Measurements from ENCODE around the gene COL4A1.

The COL4A1 gene

GRCh38 chr13:110291286-110291685 lies 15.7 kb downstream of the COL4A1 start:
- DNase-seq, result no peak

DNA sequence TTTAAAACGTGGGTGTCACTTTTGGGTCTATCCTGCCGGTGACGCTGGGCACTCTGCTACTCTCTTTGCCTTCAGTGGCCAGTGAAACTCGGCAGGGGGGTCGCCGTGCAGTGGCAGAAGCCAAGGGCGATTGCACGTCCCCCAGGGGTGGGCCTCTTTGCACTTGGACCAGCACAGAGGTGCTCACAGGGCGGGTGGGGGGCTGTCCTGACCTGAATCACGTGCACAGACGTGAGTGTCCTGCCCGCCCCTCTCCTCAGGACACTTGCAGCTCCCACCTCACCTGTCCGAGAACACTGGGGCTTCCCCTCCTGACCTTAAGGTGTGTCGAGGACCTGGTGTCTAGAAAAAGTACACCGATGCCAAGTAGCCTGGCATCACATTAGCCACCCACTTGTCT lies 16.1 kb downstream of the COL4A1 start:
- DNase-seq, result no peak

DNA sequence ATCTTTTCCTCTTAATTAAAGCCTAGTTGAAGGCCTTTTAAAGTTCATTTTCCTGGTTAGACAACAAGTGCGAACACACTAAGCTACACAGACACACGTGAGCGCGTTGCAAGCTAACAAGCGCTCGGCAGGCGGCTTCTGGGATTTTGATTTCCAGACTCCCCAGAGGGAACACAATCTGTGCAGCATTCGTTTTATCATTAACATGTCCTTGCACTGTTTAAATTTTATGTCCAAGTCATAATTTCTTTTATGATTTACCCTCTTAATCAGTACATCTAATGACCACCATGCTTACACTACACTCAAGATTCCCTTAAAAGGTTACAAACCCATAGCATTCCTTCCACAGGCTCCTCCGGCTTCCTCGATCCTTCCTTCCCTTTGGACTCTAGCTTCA lies 16.8 kb downstream of the COL4A1 start:
- no peak for DNase-seq

GRCh38 chr13:110289661-110290060 lies 17.3 kb downstream of the COL4A1 start:
- no peak for DNase-seq

- no peak for DNase-seq
Observed at GRCh38 chr13:110289174-110289573, 17.8 kb downstream of the COL4A1 start.

DNA sequence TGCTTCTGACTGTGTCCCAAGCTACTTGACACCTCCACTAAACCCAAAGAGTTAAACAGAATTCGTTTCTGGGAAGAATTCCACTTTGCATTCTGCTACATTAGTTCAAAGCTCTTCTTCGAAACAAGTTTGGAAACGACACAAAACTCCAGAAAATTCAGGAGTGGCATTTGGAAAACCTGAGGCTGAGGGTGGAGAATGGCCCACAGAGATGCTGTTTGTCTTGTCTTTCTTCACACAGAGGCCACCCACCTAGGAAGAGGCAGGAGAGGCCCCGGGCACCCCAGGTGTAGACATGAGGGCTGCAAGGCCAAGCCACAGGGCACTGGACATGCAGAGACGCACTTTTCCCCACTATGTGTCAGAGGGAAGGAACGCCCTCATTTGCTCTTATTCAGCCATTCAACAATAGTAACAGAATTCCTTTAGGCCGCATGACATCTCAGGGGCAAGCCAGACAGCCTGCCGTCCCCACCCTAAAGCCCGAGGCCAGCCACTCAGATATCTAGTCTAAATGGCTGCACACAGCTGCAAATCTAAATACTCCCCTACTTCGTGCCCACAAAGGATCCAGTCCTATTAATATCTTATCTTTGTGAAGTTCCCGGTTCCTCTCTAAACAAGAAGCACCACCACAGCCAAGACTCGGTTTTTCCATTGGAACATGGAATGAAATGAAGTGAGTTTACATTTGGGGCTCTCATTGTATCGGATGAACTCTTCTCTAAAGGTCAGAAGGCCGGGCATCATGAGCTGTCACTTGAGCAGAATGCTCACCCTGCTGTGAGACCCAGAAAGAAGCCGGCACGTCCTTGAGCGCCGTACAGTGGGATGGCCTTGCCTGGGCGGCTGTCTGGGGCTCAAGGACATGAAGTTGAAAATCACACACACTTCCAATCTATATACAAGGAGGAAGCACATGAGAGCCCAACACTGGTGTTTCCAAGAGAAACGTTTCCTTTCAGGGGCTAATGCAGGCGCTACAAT lies 19.8 kb downstream of the COL4A1 start:
- DNase-seq, result no peak

DNA sequence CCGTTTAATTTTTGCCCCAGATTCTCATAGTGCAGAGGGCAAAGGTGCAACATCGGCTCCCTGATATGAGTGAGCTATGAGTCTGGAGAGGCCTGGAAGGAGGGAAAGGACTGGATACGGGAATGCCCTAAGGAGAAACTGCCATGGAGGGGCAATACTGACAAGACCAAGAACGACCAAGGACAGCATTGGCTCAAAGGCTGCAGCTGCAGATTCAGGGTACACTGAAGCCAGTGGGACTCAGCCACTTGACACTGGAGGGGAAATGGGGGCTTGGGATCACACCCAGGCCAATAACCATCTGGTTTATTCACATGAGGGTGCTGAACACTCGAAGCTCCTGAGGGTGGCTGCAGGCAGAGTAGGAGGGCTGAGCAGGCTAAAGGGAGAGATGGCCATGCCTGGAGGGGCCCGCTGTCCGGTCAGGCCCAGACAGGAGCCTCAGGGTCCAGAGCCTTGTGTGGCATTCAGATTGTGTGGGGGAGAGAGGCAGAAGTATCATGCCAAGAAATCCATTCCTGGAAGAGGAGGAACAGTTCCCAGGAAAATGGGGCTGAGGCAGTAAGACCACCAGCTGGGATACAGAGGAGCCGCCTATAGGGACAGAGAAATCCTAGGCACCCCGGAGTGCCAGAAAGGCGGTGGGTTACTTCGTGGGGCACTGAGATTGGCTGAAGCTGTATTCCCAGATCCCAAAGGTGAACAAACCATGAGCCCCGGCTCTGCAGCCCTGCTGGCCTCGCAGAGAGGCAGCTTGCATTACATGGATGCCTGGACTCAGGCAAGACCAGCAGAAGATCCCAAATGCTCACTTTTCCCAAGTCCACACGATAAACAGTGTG lies 20.7 kb downstream of the COL4A1 start:
- DNase-seq, result no peak

GRCh38 chr13:110284779-110285484 lies 22.0 kb downstream of the COL4A1 start:
- no peak for DNase-seq

GRCh38 chr13:110283736-110284517 lies 23.0 kb downstream of the COL4A1 start:
- no peak for DNase-seq

GRCh38 chr13:110282316-110282841 lies 24.6 kb downstream of the COL4A1 start:
- DNase-seq, result no peak

- no peak for DNase-seq
Observed at GRCh38 chr13:110281736-110282135, 25.2 kb downstream of the COL4A1 start.

GRCh38 chr13:110280985-110281688 lies 25.8 kb downstream of the COL4A1 start:
- DNase-seq, result no peak

DNA sequence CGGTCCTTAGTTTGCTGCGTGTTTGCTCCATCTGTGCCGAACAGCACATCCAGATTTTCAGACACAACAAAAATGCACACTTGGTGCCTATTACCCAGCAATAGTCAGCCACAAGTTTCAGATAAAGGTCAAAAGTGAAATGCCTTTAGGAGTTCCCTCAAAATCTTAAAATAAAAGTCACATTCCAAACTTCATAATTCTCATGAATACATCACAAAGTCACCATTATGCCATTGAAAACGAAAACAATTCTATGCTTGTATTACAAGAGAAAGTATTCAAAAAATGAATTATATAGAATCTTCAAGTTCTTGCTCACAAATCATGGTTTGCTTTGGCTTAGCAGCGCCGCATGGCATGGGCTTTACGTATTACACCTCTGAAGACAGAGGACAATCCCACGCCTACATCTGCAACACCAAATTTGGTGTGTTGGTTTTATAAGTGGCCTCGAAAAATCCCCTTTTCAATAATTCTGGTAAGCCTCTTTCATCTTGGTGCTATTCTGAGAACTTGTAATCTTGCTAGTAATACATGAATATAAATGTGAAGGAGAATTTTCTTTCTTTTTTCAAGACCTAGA lies 26.6 kb downstream of the COL4A1 start:
- no peak for DNase-seq

DNA sequence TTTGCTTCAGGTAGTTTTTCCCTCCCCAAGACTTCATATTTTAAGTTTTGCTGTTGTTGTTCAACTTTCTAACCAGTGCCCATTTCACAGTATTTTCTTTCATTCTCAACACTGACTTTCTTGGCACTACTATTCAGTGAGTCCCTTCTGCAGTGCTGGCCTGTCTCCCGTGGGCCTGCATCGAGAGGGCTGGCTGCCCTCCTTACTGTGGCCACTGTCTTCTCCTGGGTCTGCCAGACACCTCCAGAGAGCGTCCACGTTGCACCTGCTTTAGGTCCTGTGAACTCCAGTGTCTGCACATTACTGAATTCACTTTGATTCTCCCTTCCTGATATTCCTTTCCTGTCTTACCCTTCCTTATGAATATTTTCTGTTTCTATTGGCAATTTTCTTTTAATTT lies 27.3 kb downstream of the COL4A1 start:
- no peak for DNase-seq

GRCh38 chr13:110278859-110279258 lies 28.1 kb downstream of the COL4A1 start:
- DNase-seq, result no peak

DNA sequence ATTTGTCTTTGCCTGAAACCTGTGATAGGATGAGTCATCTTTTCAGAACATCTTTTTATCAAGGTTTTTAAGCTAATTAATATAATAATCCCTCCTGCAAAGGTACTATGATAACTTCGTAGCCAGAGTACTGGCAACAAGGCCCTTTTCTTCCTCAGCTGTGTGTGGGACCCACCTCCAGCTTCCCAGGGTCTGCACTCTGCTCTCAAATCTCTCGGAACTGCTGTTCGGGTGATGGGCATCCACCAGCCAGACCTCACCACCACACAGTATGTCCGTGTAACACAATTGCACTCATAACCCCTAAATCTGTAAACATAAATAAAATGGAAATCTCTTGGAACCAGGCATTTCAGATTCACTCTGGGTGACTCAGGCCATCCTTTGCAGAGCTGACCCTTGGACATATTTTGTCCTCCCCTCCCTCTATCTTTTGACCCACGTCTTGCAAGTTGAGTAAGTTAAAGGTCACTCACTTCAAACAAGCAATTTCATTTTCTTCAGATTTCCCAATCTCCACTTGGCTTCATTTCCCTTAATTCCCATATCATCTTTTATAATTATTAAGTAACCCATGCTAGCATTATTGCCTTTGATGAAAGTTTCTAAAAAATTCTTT lies 29.5 kb downstream of the COL4A1 start:
- DNase-seq, result no peak

DNA sequence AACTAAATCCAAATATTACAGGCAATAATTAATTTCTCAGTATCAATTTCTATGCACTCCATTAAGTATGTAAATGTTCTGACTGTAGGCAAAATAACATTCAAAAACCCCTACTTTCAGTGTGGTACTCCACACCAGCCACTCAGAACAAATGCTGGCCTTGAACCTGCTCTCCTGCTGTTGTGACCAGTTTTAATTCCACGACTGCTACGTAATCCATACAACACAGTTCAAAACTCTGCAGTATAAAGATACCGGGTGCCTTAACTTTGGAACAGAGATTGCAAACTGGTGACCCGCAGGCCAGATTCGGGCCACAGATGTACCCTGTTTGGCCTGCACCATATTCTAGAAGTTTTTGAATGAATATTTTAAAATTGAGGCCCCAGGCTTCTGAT lies 30.4 kb downstream of the COL4A1 start:
- no peak for DNase-seq

DNA sequence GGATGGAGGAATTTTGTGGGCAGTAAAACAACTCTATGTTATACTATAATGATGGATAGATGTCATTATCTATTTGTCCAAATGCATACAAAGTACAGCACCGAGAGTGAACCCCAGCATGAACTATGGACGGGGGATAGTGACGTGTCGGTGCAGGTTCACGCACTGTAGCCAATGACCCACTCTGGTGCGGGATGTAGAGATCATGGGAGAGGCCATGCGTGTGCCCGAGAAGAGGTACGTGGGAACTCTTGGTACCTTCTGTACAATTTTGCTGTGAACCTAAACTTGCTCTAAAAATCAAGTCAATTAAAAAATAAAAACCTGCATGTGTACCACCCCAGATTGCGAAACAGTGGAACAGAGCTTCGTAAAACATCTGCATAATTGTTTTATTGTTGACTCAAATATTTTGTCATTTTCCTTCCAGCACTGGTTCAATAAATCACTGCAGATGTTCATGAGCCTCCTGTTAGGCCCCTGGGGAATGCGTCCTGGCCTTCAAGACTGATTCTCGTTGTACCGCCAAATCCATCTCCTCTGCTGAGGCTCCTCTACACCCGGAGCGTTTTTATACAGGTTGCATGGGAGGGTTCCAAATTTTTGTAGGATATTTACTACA lies 30.9 kb downstream of the COL4A1 start:
- DNase-seq, result no peak

DNA sequence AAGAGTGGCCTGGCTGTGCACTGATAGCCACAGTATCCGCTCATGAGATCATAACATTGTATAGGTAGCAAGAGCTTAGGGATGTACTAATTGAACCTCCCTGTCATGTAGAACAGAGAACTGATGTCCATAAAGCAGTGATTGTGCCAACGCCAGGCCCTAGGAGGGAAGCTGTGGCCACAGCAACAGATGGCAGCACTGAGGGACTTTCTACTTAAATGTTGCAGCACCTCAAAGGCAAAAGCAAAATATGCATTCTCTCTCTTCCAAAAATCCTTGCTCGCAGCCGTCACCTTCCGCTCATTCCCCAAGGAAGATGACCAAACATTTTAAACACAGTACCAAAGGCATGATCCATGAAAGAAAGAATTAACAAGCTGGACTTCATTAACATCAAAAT lies 32.3 kb downstream of the COL4A1 start:
- DNase-seq, result no peak

DNA sequence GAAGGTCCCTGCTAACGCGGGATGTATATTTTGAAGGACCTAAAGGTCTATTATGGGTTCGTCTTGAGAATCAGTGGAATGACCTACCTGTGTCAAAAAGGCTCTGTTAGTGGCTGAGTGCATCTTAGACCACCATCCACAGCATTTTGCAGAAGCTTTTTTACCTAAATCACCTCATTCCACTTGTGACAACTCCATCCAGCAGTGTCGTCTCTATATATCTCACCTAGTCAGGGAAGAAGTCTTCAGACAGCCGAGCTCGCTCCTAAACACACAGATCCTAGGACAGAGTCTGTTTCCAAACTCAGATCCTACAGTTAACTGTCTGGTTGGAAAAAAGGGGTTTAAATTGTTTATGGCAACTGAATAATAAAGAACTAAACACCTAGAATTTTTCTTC lies 33.7 kb downstream of the COL4A1 start:
- no peak for DNase-seq

Data from SIG-M5 (cell line).